Kidney glomerular epithelial cell (primary cell): ENCODE measurements around the gene MINDY3.

Experiments used
- DNase-seq: peaks from one replicate; lab custom pipeline; 2025; lab: John Stamatoyannopoulos, UW

The MINDY3 gene

GRCh38 chr10:15738270-15738925, 121.9 kb downstream of the MINDY3 start:
- DNase-seq, result no peak

DNA sequence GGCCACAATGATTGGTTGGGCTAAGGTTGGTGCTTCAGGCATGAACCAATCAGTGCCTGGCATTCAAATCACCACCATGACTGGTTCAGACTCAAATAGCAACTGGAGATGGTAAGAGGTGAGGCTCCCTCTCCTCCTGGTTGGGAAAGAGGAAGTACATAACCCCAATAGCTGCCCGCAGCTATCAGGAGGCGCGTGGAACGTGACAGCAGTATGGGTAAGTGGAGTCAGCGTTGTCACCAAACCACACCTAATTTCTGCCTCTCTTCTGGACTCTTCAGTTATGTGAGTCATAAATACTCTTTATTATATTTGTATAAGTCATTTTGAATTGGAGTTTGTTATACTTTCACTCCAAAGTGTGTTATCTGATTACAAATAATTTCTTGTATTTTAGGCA, 122.7 kb downstream of the MINDY3 start:
- no peak for DNase-seq

DNA sequence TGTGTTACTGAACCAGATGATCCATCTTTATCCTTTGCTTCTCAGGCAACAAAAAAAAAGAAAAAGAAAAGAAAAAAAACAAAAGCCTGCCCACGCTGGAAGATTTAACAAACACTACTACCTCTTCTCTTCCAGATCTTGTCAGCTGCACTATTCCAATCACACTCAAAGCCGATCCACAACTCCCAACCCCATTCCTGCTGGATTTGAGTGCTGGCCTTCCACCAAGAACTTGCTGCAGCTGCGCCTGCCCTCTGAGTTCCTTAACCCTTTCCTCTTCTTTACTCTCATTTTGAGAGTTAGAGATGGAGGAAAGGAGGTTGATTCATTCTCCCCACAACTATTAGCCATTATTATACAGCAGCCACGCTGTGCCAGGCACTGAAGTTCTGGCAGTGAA, 124.5 kb downstream of the MINDY3 start:
- DNase-seq, result no peak

DNA sequence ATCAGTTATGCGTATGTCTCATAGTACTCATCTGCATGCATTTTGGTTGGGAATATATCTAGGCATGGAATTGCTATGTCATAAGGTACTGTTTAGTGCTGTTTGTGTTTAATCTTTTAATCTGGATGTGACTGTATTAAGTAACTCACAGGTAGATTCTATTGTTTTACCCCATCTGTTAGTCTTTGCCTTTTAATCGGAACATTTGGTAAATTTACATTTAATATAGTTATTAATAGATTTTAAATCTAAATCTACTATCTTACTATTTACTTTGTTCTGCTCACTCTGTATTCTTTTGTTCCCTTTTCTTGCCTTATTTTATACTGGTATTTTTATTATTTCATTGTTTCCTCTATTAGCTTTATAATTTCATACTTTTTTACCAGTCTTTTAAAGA, 130.0 kb downstream of the MINDY3 start:
- no peak for DNase-seq

DNA sequence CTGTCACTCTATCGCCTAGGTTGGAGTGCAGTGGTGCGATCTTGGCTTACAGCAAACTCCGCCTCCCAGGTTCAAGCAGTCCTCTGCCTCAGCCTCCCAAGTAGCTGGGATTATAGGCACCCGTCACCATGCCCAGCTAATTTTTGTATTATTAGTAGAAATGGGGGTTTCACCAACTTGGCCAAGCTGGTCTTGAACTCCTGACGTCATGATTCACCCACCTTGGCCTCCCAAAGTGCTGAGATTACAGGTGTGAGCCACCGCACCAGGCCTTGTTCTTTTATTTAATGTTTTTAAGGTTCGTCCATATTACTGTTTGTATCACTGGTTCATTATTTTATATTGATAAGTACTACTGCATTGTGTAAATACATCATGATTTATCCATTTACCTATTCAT, 130.4 kb downstream of the MINDY3 start:
- DNase-seq, result no peak
